Neural cell (in vitro differentiated cells): ENCODE measurements around the gene SFRP2. TPM values are rescaled to one million over a fixed set of nuclear protein-coding genes. Genes with fewer than 3 reads are reported as not detected.

Experiments
- H2AFZ ChIP-seq: fragments of 200-600, 300-800 bp; sonication (generic), shearing (Covaris generic); 2 replicates; pipeline ENCODE4 v1.6.0; 2014; ENCODE audit warnings: low read depth, mild to moderate bottlenecking, antibody characterized with exemption, low read length, moderate library complexity
- H3F3A ChIP-seq: fragments of 200-600 bp; shearing (Covaris generic); 2 replicates; pipeline ENCODE4 v1.6.1; 2016; ENCODE audit warnings: mild to moderate bottlenecking, moderate library complexity, mixed read lengths, antibody characterized with exemption, low read length; ENCODE audit not compliant: insufficient read depth, poor library complexity, severe bottlenecking
- H3K27ac ChIP-seq: fragments of 200-600, 300-800 bp; sonication (generic), shearing (Covaris generic); 2 replicates; pipeline ENCODE4 v1.5.1; 2014; ENCODE audit warnings: mild to moderate bottlenecking, low read length, moderate library complexity
- H3K27me3 ChIP-seq: fragments of 300-800, 200-600 bp; sonication (generic), shearing (Covaris generic); 2 replicates; pipeline ENCODE4 v1.6.0; 2014; ENCODE audit warnings: mild to moderate bottlenecking, low read depth, low read length, moderate library complexity; ENCODE audit not compliant: insufficient read depth
- H3K36me3 ChIP-seq: fragments of 300-800, 200-600 bp; sonication (generic), shearing (Covaris generic); 2 replicates; pipeline ENCODE4 v1.5.1; 2014; ENCODE audit warnings: mild to moderate bottlenecking, antibody characterized with exemption, low read length, moderate library complexity; ENCODE audit not compliant: insufficient read depth
- H3K4me2 ChIP-seq: fragments of 300-800, 200-600 bp; sonication (generic), shearing (Covaris generic); 2 replicates; pipeline ENCODE4 v1.6.0; 2014; ENCODE audit warnings: mild to moderate bottlenecking, low read length
- H3K4me3 ChIP-seq: fragments of 300-800, 200-600 bp; sonication (generic), shearing (Covaris generic); 2 replicates; pipeline ENCODE4 v1.5.1; 2014; ENCODE audit warnings: mild to moderate bottlenecking, low read length, moderate library complexity
- H3K79me2 ChIP-seq: fragments of 200-600 bp; shearing (Covaris generic); replicated peaks from 2 replicates; pipeline ENCODE4 v1.6.0; 2014; ENCODE audit warnings: mild to moderate bottlenecking, low read length, moderate library complexity; ENCODE audit not compliant: insufficient read depth
- H3K9ac ChIP-seq: fragments of 300-800, 200-600 bp; sonication (generic), shearing (Covaris generic); 2 replicates; pipeline ENCODE4 v1.6.1; 2016; ENCODE audit warnings: mild to moderate bottlenecking, low read length, mixed read lengths
- H3K9me2 ChIP-seq: fragments of 200-600 bp; shearing (Covaris generic); 2 replicates; pipeline ENCODE4 v1.6.1; 2016; ENCODE audit warnings: mild to moderate bottlenecking, low read length, mixed read lengths; ENCODE audit not compliant: insufficient read depth
- H3K9me3 ChIP-seq: fragments of 200-600, 300-800 bp; sonication (generic), shearing (Covaris generic); 2 replicates; pipeline ENCODE4 v1.6.1; 2016; ENCODE audit warnings: mild to moderate bottlenecking, mixed run types, low read length, moderate library complexity, mixed read lengths
- H4K20me1 ChIP-seq: fragments of 200-600 bp; shearing (Covaris generic); 2 replicates; pipeline ENCODE4 v1.6.1; 2016; ENCODE audit warnings: mild to moderate bottlenecking, mixed run types; ENCODE audit not compliant: insufficient read depth
- EP300 ChIP-seq: fragments of 450-650 bp; conservative IDR thresholded peaks from 2 replicates; pipeline ENCODE4 v1.6.1; 2014; ENCODE audit warnings: antibody characterized with exemption, mild to moderate bottlenecking, moderate library complexity; ENCODE audit not compliant: poor library complexity, severe bottlenecking
- EZH2 ChIP-seq: fragments of 200-600, 300-800 bp; shearing (Covaris generic), sonication (generic); IDR thresholded peaks from 2 replicates; pipeline ENCODE4 v1.6.1; 2014; ENCODE audit warnings: antibody characterized with exemption, low read length, borderline replicate concordance, mild to moderate bottlenecking; ENCODE audit not compliant: insufficient read depth, poor library complexity, severe bottlenecking
- MXI1 ChIP-seq: fragments of 450-650 bp; conservative IDR thresholded peaks from 2 replicates; pipeline ENCODE4 v1.6.1; 2014; ENCODE audit warnings: antibody characterized with exemption, mild to moderate bottlenecking; ENCODE audit not compliant: poor library complexity, severe bottlenecking
- POLR2AphosphoS5 ChIP-seq: IDR thresholded peaks from 2 replicates; pipeline ENCODE4 v1.6.1; 2012
- RAD21 ChIP-seq: fragments of 450-650 bp; conservative IDR thresholded peaks from 2 replicates; pipeline ENCODE4 v1.6.1; 2014; ENCODE audit warnings: antibody characterized with exemption, mild to moderate bottlenecking, moderate library complexity
- SMC3 ChIP-seq: fragments of 450-650 bp; conservative IDR thresholded peaks from 2 replicates; pipeline ENCODE4 v1.6.1; 2014; ENCODE audit warnings: antibody characterized with exemption, mild to moderate bottlenecking, moderate library complexity; ENCODE audit not compliant: poor library complexity
- TAF1 ChIP-seq: IDR thresholded peaks from 2 replicates; pipeline ENCODE4 v1.6.1; 2012; ENCODE audit warnings: low read depth
- polyA plus RNA-seq: library from polyadenylated mRNA; depleted of rRNA; stranded (reverse); fragments of >200 nt; gene quantifications from 2 replicates; pipeline ENCODE4 v1.2.3, GENCODE V29; 2014
- TF ChIP-seq, protein P1 (sequence below): fragments of 450-650 bp; IDR thresholded peaks from 2 replicates; pipeline ENCODE4 v1.5.1; 2014; ENCODE audit warnings: antibody characterized with exemption, mild to moderate bottlenecking, moderate library complexity; ENCODE audit not compliant: poor library complexity, severe bottlenecking
- TF ChIP-seq, protein P2 (sequence below): IDR thresholded peaks from 2 replicates; pipeline ENCODE4 v1.6.1; 2012; ENCODE audit warnings: borderline replicate concordance

The SFRP2 gene
- polyA plus RNA-seq, 1 donor from 2014 or later, result 0.51 TPM

DNA sequence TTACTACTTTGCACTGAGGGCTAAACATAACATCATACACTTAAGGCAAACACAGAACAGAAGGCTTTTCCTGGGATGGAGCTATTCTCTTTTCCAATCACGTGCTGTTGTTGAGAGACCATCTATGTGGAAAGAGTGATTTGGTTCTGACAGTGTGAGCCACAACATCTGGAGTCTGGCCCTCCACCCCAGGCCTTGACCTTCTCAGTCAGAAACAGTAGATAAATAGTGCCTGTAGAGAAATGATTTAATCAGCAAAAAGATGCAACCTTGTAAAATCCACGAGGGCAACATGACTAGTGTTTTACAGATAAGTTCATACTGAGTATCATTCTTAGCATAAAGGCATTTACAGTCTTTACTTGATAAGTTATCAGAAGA, 10.8 kb upstream of the SFRP2 start:
- Histone ChIP-seq H3K27me3 (no peaks in the 10 kb centered on the region), H3K9me2 (no peaks in the 10 kb centered on the region), H3K4me2 (no peak overlapping the region), H3K36me3 (no peaks in the 10 kb centered on the region), H3K9ac (no peak overlapping the region), H3K27ac (no peak overlapping the region), H3K9me3 (no peaks in the 10 kb centered on the region), H3K4me3 (no peak overlapping the region), H2AFZ (no peak overlapping the region), H3F3A (no peaks in the 10 kb centered on the region), H3K79me2 (no peaks in the 10 kb centered on the region), H4K20me1 (no peaks in the 10 kb centered on the region)
- TF ChIP-seq, protein P1, sequence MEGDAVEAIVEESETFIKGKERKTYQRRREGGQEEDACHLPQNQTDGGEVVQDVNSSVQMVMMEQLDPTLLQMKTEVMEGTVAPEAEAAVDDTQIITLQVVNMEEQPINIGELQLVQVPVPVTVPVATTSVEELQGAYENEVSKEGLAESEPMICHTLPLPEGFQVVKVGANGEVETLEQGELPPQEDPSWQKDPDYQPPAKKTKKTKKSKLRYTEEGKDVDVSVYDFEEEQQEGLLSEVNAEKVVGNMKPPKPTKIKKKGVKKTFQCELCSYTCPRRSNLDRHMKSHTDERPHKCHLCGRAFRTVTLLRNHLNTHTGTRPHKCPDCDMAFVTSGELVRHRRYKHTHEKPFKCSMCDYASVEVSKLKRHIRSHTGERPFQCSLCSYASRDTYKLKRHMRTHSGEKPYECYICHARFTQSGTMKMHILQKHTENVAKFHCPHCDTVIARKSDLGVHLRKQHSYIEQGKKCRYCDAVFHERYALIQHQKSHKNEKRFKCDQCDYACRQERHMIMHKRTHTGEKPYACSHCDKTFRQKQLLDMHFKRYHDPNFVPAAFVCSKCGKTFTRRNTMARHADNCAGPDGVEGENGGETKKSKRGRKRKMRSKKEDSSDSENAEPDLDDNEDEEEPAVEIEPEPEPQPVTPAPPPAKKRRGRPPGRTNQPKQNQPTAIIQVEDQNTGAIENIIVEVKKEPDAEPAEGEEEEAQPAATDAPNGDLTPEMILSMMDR, result no peak
- TF ChIP-seq EP300 (no peak), SMC3 (no peak), POLR2AphosphoS5 (no peak), MXI1 (no peak), TAF1 (no peak), RAD21 (no peak), EZH2 (no peak)
- TF ChIP-seq, protein P2, sequence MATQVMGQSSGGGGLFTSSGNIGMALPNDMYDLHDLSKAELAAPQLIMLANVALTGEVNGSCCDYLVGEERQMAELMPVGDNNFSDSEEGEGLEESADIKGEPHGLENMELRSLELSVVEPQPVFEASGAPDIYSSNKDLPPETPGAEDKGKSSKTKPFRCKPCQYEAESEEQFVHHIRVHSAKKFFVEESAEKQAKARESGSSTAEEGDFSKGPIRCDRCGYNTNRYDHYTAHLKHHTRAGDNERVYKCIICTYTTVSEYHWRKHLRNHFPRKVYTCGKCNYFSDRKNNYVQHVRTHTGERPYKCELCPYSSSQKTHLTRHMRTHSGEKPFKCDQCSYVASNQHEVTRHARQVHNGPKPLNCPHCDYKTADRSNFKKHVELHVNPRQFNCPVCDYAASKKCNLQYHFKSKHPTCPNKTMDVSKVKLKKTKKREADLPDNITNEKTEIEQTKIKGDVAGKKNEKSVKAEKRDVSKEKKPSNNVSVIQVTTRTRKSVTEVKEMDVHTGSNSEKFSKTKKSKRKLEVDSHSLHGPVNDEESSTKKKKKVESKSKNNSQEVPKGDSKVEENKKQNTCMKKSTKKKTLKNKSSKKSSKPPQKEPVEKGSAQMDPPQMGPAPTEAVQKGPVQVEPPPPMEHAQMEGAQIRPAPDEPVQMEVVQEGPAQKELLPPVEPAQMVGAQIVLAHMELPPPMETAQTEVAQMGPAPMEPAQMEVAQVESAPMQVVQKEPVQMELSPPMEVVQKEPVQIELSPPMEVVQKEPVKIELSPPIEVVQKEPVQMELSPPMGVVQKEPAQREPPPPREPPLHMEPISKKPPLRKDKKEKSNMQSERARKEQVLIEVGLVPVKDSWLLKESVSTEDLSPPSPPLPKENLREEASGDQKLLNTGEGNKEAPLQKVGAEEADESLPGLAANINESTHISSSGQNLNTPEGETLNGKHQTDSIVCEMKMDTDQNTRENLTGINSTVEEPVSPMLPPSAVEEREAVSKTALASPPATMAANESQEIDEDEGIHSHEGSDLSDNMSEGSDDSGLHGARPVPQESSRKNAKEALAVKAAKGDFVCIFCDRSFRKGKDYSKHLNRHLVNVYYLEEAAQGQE, result no peak

DNA sequence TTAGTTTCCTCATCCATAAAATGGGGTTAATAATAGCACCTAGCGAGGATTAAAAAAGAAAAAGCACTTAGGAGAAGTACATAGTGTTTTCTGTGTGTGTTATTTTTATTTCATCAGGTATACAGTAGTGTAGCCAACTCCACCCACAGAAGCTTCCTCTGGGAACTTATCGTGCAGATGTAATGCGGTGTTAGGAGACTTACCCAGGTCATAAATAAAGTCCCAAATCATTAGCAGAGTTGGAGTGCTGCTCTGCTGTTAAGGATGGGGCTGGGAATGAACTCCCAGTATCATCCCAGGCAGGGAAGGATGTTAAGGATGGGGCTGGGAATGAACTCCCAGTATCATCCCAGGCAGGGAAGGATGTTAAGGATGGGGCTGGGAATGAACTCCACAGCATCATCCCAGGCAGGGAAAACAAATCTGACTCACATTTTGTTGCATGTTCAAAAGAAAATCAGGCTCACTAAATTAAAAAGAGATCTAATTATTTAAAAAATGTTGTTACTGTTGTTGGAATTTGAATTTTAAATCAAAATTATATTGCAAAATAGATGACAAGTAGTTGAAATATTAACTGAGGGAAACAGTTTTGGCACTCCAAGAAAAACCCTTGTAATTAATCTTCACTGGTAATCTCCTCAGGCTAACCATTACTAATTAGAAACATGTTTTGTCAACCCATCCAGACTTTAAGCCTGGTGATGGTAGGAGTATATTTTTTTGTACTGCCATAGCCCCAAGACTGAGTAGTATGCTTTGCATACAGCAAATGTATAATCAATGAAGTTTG, 10.2 kb upstream of the SFRP2 start:
- H2AFZ ChIP-seq, result no peak overlapping the region
- no peaks in the 10 kb centered on the region for H3K9me2 ChIP-seq
- H3F3A ChIP-seq, result no peaks in the 10 kb centered on the region
- no peak overlapping the region for H3K9ac ChIP-seq
- H3K9me3 ChIP-seq, result no peaks in the 10 kb centered on the region
- TF ChIP-seq EP300, result no peak
- no peak for TF ChIP-seq TAF1
- no peak for TF ChIP-seq RAD21
- TF ChIP-seq POLR2AphosphoS5, result no peak
- TF ChIP-seq MXI1, result no peak
- TF ChIP-seq EZH2, result no peak
- TF ChIP-seq, protein P1, result no peak
- no peak for TF ChIP-seq SMC3
- TF ChIP-seq, protein P2, result no peak
- H3K27ac ChIP-seq, result no peak overlapping the region
- H3K27me3 ChIP-seq, result no peaks in the 10 kb centered on the region
- no peaks in the 10 kb centered on the region for H4K20me1 ChIP-seq
- H3K36me3 ChIP-seq, result no peaks in the 10 kb centered on the region
- H3K79me2 ChIP-seq, result no peaks in the 10 kb centered on the region
- H3K4me3 ChIP-seq, result no peak overlapping the region
- H3K4me2 ChIP-seq, result no peak overlapping the region
